Femur (tissue), 1 donor: ENCODE measurements around the gene RPH3AL.
A peak's percentile ranks its signal among the peaks of the same experiment; 100 is the strongest.

Experiments used
- DNase-seq: peaks from one replicate; pipeline ENCODE4 v3.0.0-alpha.2; 2017

Gene RPH3AL

GRCh38 chr17:313911-314613, 38.5 kb downstream of the RPH3AL start:
- no peak for DNase-seq

DNA sequence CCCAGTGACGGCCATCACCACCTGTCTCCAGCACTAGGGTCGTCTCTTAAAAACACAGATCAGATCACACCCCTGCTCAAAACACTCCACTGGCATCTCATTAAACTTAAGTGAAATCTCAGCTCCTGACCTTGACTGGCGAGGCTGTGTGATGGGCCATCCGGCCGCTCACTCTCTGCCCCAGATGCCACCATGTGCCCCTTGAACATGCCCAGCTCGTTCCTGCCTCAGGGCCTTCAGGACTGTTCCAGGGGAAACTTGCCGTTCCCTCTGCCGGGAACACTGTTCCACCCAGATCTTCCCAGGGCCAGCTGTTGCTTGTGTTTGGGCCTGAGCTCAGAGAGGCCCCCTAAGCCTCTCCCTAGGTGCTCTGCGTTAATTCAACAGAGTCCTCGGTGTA, 39.4 kb downstream of the RPH3AL start:
- no peak for DNase-seq

DNA sequence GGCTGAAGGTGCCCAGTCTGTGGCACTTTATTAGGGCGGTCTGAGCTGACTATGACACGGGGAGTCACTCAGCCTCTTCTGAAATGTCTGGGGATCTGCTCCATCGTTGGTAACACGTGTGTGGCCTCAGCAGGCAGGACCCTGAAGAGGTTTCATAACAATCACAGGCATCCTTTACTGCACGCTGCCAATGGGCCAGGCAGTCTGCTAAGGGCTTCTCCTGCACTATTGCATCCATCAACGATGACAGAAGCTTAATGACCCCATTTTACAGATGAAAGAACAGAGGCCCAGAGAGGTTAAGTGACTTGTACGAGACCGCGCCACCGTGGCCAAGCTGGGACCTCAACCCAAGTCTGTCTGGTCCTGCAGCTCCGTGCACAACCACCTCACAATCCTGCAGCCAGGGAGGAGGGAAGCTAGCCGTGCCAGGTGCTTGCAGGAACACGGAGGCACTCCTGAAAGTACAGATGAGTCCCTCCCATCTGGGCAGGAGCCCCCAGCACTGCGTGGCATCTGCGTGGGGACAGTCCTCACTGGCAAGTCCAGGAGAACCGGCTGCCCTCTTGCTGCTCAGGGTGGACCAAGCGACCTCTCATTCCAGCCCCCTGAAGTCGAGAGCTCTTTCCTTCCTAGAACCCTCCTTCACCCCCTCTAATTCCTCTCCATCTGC, 40.0 kb downstream of the RPH3AL start:
- no peak for DNase-seq

GRCh38 chr17:311119-311782, 41.4 kb downstream of the RPH3AL start:
- DNase-seq = no peak

GRCh38 chr17:310111-311010, 42.2 kb downstream of the RPH3AL start:
- no peak for DNase-seq

GRCh38 chr17:309361-309888, 43.2 kb downstream of the RPH3AL start:
- peak; percentile 56 for DNase-seq

GRCh38 chr17:307741-308507, 44.7 kb downstream of the RPH3AL start:
- DNase-seq = peak; percentile 83

DNA sequence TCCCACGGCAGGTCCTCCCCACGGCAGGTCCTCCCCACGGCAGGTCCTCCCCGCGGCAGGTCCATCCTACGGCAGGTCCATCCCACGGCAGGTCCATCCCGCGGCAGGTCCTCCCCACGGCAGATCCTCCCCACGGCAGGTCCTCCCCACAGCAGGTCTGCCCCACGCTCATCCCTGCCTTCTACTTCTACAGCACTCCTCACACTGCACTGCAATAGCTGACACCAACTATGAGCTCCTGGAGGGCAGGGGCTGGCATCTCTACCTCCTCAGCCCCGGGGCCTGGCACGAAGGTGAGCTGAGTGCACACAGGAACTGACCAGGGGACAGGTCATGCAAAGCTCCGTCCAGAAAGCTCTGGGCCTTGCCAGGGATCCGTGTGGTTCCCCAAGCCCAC, 45.3 kb downstream of the RPH3AL start:
- DNase-seq = no peak

- DNase-seq = no peak
These were observed 45.9 kb downstream of the RPH3AL start for GRCh38 chr17:306536-307294.

- DNase-seq = no peak
These were observed 46.5 kb downstream of the RPH3AL start for GRCh38 chr17:306116-306515.

DNA sequence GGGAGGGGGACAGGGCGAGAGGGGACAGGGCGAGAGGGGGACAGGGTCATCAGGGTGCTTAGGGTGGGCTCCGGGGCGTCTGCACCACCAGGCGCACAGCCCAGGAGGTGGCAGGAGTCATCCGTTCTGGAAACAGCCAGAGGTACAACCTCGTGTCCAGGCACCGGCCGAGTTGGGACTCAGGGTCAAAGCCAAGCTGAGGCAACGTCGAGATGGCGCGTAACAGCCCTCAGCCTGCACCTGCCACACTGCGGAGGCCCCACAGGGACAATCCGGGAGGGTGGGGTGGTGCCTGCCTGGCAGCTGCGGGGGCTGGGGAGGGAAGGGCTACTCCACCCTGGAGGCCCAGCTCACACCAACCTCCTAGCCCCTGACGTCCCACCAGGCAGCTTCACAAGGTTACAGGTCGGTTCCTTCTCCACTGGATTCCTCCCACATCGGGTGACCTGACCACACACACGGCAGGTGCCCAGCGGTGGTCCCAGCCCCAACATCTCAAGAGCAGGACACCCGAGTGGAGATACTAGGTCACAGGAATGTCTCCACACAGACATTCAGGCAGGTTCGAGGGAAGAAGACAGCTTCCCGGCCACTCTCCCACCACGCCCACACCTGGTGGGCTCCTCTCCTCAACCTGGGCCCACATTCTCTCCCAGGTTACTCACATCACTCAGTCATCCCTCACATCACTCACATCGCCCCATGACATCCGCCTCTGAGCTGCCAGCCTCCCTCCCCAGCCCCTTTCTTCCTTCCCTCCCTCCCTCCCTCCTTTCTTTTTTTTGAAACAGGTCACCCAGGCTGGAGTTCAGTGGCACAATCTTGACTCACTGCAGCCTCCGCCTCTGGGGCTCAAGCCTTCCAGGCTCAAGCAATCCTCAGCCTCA, 47.3 kb downstream of the RPH3AL start:
- peak; percentile 64 for DNase-seq

GRCh38 chr17:304461-304860, 48.1 kb downstream of the RPH3AL start:
- DNase-seq = peak; percentile 65

DNA sequence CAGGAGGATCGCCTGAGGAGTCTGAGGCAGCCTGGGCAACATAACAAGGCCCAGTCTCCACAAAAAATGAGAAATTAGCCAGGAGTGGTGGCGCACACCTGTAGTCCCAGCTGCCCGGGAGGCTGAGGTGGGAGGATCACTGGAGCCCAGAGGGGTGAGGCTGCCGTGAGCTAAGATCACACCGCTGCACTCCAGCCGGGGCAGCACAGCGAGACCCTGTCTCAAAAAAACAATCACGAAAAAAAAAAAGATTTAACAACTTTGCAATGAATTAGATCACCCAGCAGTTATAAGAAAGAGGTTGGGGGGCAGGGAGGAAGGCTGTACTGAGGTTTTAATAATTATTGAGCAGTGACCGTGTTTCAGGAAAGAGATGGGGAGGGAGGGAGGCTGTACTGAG, 49.4 kb downstream of the RPH3AL start:
- DNase-seq = no peak

DNA sequence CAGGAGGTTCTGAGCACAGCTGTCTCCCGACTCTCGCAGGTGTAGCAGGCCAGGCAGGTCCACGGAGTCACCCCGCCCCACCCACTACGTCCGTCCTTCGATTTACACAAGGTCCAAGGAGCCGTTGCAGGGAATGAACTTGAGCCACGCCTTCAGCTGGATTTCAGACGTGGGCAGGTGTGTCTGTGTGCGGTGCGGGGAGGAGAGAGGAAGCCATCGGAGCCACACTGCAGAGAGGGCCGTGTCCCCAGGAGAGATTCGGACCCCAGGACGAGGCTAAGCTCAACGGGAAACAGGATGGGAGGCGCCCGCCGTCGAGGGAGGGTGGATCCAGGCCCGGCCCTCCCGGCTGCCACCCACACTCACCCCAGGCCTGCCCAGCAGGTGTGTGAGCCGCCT, 50.3 kb downstream of the RPH3AL start:
- DNase-seq = no peak

DNA sequence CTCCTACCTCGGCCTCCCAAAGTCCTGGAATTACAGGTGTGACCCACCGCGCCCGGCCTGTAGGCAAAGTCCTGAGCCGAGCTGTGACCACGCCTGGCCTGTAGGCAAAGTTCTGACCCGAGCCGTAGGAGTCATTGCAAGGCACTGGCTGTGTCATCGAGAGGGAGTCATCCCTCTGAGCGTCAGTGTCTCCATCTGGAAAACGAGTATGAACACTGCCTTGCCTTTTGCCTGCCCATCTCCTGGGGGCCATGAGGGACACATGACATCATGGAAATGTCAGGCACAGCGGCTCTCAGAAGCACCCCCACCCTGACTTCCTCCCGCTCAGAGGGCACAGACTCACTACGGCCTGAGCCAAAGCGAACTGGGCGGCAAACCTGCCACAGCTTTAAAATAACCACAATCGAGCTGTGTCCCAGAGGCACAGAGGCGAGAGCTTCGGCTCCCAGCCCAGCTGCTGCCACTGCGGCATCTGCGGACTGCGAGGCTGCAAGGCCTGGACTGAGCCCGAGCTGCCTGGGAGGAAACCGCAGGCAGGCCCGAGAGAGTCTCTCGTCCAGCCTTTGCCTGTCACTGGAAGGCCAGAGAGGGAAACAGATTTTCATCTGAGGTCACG, 50.8 kb downstream of the RPH3AL start:
- peak; percentile 86 for DNase-seq

- no peak for DNase-seq
These were observed 51.7 kb downstream of the RPH3AL start for GRCh38 chr17:300881-301280.

DNA sequence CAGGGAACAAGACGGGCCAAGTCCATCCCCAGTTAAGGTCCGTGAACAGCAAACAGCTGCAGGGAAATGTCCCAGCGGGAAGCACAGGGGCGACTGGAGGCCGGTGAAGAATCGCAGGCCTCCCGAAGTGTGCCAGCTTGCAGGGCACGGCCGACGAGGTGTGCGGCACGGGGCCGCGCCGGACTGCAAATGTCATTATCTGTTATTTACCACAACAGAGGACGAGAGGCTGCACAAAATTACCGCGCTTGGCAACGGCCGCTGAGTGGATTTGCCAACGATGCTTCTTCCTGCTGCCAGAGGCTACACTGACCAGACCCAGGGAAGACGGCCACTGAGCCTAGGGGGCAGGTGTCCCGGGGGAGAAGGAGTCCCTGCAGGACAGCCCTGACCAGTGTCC, 53.1 kb downstream of the RPH3AL start:
- DNase-seq = no peak

- peak; percentile 53 for DNase-seq
These were observed 53.7 kb downstream of the RPH3AL start for GRCh38 chr17:298791-299450.

GRCh38 chr17:297758-298157, 54.8 kb downstream of the RPH3AL start:
- no peak for DNase-seq
